Sigmoid colon (tissue), 4 donors: ENCODE data around the gene SPPL3.

Source experiments
- CTCF ChIP-seq, 4 experiments: fragments of 450-650 bp in 3 of 4; fragments of 200-600 bp in 1 of 4; IDR thresholded peaks; one replicate each; pipeline ENCODE4 v1.5.1; 2016 to 2019; ENCODE audit warnings: antibody characterized with exemption in 4 of 4, mild to moderate bottlenecking in 3 of 4, moderate library complexity in 2 of 4
- EP300 ChIP-seq, 4 donors: sonication (generic); formaldehyde crosslinking; IDR thresholded peaks; one replicate each; pipeline ENCODE4 v1.6.1; 2017; ENCODE audit warnings: antibody characterized with exemption in 4 of 4
- POLR2AphosphoS5 ChIP-seq, 4 donors: sonication (generic); formaldehyde crosslinking; IDR thresholded peaks; one replicate each; pipeline ENCODE4 v1.6.1; 2017; ENCODE audit warnings: antibody characterized with exemption in 4 of 4

GRCh38 chr12:120751389-120751788, 152.8 kb downstream of the SPPL3 start:
- TF ChIP-seq POLR2AphosphoS5 (IDR thresholded peaks at IDR 0.05) (no peak), CTCF (IDR thresholded peaks at IDR 0.05) (no peak), EP300 (IDR thresholded peaks at IDR 0.05) (no peak)
